Fibroblast of lung (primary cell): ENCODE data around the gene ELOVL1.

Source experiments
- EZH2 ChIP-seq: IDR thresholded peaks from 2 replicates; pipeline ENCODE4 v1.5.1; 2012; ENCODE audit warnings: low read length, control low read depth, mild to moderate bottlenecking; ENCODE audit errors: missing control alignments
- TF ChIP-seq, protein P1 (sequence below), 2 donors: IDR thresholded peaks in 1 of 2; conservative IDR thresholded peaks in 1 of 2; 1 replicate in 1 of 2; 2 replicates in 1 of 2; pipeline ENCODE4 v1.5.1; 2011 to 2012; ENCODE audit warnings: low read length in 2 of 2, control low read depth in 1 of 2, inconsistent platforms in 1 of 2, low read depth in 1 of 2, mild to moderate bottlenecking in 1 of 2

GRCh38 chr1:43354936-43355335 lies 12.9 kb downstream of the ELOVL1 start:
- TF ChIP-seq, protein P1, sequence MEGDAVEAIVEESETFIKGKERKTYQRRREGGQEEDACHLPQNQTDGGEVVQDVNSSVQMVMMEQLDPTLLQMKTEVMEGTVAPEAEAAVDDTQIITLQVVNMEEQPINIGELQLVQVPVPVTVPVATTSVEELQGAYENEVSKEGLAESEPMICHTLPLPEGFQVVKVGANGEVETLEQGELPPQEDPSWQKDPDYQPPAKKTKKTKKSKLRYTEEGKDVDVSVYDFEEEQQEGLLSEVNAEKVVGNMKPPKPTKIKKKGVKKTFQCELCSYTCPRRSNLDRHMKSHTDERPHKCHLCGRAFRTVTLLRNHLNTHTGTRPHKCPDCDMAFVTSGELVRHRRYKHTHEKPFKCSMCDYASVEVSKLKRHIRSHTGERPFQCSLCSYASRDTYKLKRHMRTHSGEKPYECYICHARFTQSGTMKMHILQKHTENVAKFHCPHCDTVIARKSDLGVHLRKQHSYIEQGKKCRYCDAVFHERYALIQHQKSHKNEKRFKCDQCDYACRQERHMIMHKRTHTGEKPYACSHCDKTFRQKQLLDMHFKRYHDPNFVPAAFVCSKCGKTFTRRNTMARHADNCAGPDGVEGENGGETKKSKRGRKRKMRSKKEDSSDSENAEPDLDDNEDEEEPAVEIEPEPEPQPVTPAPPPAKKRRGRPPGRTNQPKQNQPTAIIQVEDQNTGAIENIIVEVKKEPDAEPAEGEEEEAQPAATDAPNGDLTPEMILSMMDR (conservative IDR thresholded peaks at IDR 0.05 in 1 of 2, IDR thresholded peaks at IDR 0.05 in 1 of 2; ENCODE audit: low read depth in 1 of 2, low read length in 2 of 2): no peak
- TF ChIP-seq EZH2: no peak
